NCI-H2029 (cell line): Measurements from ENCODE around the gene TMEM212.
A peak's percentile ranks its signal among the peaks of the same experiment; 100 is the strongest.

ENCODE experiments used
- DNase-seq: peaks from one replicate; lab custom pipeline; 2025; lab: John Stamatoyannopoulos, UW

TMEM212 gene

DNA sequence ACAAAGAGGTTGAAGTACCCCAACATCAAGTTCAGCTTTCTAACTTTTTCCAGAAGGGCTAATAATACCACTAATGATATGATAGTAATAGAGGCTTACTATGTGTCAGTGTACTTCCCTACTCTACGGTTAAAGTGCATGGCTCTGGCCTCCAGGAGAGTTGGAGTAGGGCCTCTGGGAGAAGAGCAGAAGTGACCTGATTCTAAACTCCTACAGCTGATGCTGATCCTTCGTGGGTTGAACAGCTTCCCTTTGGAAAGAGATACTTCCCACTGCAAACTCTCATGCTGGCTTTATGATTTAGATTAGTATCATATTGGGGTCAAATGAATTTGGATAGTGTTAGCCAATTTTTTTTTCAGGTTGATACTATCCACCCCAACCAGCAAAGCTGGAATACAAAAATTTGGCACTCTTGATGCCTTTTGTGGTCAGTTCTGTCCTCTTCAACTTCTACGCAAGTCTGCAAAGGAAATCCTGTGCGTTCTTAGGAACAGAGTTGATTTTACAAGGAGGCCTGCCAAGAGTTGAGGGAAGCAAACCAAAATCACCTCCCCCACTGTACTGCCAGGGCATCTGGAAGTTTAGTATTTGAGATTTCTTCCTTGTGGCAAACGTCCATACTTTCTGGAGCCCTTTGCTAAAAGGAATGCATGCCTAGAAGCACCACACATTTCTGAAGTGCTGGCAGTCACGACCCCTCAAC lies 17.8 kb downstream of the TMEM212 start:
- DNase-seq, result no peak

DNA sequence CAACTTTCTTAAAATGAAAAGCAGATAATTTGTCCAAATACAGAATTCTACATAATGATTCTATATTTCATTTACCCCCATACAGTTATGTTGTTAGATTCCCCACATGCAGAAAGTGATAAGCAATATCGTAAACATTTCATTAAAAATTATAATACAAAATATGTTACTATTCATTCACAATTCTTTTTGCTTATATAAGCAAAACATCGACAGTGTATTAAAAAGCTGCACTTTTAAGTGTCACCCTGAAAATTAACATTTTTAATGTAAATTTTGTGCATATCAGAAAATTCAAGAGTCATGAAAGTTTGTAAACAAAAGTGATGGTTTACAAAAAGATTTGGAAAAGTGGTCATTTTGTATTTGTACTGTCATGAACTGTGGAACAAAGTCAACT lies 19.2 kb downstream of the TMEM212 start:
- no peak for DNase-seq

DNA sequence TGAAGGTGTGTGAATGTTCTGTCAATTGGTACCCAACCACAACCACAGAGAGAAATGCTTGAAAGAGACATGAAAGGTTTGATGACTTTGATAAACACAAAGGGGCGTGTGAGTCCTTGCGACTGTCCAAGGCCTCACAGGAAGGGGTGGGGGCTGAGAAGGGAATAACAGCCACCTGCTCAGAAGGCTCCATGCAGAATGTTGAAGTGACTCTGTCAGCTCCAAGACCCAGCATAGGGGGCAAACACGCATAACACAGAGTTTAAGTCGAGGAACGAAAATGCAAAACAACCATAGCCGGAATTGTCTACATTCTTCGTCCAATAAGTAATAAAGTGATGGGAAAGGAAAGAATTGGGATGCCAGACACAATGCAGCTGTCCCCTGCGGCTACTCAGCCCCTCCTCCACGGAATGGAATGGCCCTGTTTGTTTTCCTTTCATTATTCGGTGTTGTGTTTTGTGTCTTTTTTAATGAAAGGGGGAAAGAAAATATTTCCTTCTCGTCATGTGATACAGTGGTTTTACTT lies 19.9 kb downstream of the TMEM212 start:
- no peak for DNase-seq

DNA sequence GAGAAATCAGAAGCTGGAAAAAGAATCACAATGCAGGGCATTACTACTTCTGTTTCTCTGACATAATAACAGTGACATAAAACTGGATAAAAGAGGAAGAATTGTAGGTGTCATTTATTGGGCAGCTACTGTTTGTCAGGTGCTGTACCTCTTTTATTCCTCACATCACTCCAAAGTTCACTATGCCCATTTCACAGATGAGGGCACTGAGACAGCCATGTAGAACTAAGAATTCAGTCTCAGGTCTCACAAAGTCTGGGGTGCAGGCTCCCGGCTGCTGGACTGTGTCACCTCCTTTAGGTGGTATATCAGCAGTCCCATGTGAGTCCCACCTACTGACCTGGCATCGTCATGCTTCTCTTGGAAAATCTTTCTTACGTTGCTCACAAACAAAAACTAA lies 20.8 kb downstream of the TMEM212 start:
- DNase-seq, result no peak

DNA sequence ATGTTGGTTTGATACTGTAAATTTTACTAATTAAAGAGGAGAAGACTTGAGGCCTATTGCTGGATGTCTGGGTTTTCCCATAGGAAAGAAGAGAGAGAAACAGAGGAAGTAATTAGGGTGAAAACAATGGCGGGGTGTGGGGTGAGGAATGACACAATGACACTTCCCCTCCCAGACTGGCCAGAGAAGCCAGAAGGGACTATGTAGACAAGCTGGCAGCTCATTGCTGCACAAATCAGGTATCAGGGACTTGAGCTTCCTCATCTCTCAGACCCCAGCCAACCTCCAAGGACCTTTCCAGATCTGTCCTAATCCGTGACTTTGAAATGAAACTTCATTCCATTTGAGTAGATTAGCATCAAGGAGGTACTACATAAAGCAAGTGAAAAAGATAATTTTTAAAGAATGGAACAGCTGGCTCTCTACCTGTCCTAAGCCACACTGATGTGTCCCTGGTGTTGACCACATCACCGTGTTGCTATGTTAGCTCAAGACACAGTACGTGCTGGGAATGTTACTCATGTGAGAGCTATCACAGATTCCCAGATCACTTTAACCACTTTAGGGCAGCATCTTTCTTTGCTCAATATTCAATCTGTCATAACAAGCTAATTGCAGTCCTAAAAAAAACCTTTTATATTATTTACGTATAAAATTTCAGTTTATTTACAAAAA lies 22.2 kb downstream of the TMEM212 start:
- no peak for DNase-seq

DNA sequence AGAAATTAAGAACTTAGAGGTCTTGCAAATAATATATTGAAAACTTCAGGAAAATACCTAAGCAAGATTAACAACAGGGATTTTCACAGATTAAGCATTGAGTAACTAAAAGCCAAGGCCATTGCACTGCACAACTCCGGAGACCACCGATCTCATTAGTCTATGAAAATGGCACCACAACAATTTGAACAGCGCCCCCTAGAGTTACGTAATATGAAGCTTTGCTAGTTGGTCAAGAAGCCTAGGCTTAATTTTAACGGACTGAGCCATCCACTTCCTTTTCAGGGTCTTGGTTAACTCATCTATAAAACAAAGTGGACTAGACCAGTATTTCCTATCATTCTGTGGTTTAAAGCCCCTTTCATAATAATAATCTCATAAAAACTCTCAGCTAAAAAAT lies 24.8 kb downstream of the TMEM212 start:
- DNase-seq, result no peak

DNA sequence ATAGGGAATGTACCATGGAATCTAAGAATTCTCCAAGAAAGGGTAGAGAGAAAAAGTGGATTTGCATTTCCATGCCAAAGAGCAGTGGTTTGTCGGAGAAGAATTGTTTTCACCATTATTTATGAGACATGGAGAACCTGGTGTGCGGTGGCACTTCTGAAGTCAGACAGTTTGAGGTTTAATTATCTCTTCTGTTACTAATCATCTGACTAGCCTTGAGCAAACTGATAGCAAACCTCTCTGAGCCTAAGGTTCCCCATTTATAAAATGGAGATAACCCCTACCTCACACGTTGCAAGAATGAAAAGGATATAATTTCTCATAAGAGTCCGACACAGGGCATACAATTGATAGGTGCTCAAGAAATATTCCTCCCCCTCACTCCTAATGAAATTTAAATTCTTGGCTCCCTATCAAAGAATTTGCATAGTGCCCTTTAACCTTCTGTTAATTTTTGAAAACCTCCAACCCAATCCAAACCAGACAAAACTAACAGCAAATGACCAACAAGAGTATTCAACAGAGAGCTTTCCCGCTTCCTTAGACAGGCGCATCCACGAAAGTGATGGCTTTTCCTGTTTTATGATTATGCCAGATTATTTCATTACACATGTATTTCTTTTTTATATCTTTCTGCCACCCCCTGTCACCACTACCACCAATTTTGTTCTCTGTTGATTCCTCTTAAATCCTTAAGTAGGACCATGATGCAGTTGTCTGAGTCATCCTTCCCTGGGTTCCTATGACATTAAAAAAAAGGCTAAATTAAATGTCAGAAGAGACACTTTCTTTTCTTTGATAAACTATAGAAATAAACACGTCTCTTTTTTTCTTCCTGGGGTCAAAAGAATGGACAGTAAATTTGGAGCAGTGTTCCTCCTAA lies 28.5 kb downstream of the TMEM212 start:
- DNase-seq, result no peak

DNA sequence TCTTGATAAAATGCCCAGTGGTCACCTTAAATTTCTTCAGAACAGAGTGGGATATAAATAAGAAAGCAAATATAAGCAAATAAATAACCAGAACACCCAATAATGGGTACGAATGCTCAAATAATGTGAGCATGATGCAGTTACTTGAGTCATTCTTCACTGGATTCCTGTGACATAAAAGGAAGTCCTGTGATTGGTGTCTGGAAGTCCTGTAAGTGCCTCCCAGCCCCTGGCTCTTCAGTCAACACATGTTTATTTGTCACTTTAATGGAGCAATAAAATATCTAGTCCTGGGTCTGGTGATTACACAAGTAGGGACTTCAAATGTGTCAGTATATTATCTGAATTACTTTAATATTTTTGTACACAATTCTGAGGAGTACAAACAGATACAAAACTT lies 30.4 kb downstream of the TMEM212 start:
- no peak for DNase-seq

DNA sequence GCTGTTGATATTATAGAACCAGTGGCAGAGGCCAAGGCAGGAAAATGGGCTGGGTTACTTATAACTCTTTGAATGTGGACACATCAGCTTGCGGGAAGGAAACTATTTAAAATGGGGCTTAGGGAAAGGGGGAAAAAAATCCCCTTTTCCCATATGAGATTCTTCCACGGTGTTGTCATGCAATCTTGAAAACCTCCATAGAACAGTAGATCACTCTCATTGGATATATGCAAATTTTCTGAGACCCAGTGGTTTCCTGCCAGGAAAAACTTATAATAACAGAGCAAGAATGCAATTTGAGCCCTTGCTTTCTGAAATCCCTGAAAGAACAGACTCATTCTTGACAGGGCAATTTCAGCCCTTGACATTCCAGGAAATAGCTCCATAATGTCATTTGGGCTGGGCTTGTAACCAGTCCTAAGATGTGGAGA lies 31.1 kb downstream of the TMEM212 start:
- DNase-seq, result no peak

DNA sequence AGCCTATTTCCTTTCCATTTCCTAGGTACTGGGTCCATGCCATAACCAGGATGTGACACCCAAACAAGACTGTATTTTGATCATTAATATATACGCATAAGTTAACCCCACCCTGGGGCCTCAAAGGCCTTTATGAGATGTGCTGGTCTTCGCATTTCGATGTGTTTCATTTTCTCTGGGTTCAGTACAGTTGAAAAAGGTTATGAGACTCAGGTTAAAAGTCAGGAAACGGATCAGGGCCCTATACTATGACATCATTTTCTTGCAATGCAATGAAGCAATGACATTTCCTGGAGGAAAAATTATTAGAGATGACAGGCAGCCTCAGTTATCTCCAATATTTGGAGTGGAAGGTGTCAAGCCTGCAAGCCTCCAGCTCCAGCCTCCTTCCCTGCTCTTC lies 31.7 kb downstream of the TMEM212 start:
- no peak for DNase-seq

DNA sequence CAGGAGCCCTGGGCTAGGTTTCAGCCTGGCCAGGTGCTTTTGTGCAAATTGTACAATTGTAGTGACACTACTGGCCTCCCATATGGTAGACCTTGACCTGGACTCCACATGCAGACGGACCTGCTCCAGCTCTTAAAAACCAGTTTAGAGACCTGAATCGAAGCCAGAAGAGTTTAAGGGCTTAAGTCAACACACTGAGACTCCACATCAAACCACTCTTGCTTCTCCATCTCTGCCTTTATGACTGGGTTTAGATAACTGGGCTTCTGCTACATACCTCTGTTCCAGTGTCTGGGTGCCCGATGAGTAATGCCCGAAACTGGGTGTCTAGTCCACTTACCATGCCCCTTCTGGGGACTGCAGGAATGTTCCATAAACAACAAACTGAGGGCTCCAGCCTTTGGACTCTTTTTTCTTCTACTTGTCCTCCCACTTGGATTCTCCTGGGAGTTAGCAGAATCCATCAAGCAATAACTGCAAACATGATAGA lies 32.8 kb downstream of the TMEM212 start:
- peak; percentile 25 for DNase-seq

DNA sequence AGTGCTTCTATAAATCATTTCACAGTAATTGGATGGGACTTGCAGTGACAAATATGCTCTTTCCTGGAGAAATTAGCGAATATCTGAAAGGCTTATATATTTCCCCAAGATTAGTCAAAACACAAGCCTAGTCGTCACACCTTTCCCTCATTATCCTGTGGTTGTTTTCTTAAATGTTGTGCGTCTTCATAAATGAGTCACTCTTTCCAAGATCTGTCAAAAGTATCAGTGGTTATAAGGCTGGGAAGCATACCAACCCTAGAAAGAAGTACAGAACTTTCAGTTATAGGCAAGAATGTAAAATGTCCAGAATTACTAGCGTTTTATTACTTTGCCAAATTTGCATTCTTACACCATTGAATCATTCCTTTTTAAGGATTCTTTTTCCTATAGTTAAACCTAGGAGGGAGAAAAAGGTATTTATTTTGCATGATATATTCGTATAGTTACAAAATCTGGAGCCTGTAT lies 33.6 kb downstream of the TMEM212 start:
- DNase-seq, result no peak

DNA sequence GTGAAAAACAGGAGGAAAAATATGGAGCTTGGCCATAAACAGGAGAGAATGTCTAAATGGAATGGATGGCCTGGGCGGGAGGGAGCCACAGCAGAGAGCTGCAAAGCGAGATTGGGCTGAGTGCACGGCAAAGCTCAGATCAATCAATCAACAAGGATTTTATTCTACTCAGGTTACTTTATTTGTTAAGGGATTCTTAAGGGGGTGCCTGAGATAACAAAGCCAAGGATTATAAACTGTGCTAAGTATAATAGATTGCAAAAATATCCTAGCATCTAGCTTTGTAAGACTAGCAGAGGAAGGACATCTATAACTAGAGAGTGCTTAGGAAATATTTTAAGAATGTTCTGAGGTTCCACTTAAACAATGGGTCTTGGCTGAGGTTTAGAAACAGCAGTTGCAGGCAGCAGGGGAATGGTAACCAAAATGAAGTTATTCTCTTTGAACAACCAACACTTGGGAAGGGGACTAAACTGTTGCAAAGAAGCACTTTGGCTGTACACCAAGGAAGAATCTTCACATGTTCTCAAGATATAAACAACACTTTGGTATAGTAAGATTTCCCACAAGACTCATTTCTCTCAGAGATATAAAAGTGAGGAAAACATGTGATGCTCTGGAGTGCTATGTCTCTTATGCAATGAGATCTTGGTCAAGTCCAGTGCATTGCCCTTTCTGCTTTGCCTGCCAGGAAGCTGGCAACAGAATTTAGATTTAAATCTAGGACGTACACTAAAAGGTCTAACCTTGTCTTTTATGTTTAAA lies 35.5 kb downstream of the TMEM212 start:
- no peak for DNase-seq

DNA sequence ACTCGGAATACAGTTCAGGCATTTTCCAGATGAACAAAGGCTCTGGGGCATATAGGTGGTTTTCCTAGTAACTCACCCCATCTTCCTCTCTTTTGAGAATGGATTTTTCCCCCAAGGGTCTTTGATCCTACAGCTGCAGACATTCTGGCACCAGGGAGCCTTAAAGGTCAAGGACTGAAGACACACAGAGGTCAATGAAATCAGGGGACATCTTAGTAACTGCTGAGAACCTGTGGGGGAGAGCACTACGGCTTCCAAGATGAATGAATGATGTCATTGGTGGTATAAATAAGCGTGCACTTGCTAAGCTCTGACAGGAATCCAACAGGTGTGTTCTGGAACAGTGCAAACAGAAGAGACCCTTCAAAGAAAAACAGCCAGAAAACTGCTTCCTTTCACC lies 36.3 kb downstream of the TMEM212 start:
- DNase-seq, result no peak

DNA sequence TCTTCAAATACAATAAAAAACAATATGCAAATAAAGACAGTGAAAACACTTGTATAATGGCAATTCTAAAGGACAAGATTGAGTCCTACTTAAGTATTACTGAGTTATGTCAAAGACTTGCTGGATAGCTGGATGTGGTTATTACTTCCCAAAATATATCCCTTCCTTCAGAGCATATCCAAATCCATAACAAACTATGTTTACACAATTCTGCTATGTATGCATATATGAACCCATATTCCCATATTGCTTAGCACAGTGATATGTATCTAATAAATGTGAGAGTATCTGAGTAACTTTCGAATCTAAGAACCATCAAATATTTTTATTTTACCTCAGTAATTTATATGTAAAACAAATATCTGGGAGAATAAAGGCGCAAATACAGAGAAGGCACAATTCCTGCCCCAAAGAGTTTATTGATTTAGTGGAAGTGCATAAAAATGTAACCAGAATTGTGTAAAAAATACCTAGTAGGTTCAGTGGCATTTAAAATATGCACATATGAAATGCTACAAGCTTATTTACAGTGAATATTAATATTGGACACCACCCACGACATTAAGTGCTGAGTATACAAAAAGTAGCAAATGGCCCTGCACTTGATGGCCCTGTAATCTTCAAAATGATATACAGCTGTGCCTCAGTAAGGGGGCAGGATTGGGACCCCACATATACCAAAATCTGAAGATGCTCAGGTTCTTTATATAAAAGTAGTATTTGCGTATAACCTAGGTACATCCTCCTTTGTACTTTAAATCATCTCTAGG lies 37.1 kb downstream of the TMEM212 start:
- no peak for DNase-seq

DNA sequence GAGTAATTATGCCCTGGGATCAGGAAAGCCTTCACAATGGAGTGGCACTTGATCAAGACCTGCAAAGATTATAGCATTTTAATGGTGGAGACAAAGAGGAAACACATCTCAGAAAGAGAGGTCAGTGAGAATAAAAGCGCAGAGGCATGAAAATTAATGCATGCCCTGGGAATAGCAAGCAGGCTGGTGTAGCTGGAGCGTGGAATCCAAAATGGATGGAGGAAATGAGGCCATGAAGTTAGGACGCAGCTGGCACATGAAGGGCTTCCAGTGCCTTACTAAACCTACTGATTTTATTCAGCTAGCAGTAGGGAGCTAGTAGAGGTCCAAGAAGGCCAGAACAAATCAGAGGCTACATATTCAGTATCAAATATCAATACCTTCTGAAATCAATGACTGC lies 38.1 kb downstream of the TMEM212 start:
- no peak for DNase-seq

DNA sequence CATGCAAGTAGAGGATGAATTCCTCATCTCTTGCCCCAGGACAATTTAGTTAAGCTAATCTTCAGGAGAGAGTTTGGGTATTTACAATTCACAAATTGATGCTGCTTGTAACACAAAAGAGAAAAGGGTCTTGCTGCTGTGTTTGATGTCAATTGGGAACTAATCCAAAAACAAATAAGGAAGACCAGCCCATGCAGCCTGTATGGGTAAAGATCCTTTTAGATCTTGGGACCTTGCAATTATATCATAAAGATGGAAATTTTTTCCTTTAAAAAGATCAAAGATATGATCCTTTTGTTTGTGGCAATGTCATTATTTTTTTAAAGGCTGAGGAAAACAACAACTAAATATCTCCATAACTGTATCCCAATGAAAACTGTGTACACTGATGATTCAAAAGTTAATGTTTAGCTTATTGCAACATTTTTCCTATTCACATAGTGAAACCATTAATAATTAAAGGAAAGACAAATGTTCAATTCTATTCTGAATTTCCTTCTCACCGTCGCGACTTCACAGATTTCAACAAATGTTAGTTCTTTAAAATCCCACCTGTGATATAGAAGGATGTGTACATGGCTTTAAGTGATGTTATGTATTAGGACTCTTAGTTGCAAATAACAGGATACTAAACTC lies 40.2 kb downstream of the TMEM212 start:
- DNase-seq, result no peak

DNA sequence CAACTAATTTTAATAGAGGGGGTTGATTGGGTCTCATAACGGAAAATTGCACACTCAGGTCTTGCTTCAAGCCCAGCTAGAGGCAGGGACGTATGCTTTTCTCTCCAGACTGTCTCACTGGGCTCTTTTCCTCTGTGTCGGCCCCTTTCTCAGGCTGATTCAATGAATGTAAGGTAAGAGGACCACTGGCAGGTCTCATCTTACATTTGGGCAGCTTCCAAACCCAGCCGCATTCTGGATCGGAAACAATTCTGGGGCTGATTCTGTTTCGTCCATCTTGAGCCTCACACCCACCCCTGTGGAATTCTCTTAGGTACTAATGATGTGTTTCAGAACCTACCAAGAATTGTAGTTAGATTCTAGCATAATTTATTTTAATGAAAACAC lies 40.7 kb downstream of the TMEM212 start:
- no peak for DNase-seq

DNA sequence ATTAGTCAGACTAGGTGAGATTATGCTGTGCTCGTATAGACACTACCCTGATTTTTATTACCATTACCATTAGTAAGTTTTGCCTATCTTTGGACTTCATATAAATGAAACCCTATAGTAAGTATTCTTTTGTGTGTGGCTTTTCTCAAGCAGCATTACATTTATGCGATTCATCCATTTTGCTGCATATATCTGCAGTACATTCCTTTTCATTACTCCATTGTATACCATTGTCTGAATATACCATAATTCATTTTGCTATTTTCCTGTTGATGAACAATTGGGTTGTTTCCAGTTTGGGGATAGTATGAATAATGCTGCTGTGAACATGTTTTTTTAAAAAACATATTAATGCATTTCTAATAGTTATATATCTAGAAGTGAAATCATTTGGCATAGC lies 45.3 kb downstream of the TMEM212 start:
- DNase-seq, result no peak

DNA sequence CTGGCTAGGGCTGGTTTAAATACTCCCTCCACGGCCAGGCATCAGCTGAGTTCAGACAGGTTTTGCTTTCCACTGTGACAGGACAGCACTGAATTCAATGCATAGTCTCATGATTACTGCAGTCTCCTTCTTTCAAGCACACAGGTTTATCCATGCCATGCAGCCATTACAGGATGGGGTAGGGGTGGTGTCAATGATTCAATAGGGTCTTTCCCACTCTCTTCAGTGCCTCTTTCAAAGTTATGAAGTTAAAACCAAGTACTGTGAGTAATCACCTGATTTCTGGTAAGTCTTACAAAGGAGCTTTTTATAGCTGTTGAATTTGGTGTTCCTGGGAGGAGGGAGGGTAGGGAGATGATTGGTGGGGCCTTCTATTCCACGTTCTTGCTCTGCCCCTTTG lies 47.2 kb downstream of the TMEM212 start:
- no peak for DNase-seq
